Medulla oblongata (tissue), 1 donor: ENCODE results near the gene SFT2D3.
"Not testable (repeated sequence)": the region's sequence is repeated elsewhere in the genome, so short reads cannot be mapped to it uniquely, and the experiment has no call there.

Experiments used
- DNase-seq: peaks from one replicate; pipeline ENCODE4 v3.0.0-alpha.2; 2015; ENCODE audit errors: extremely low spot score

SFT2D3 gene

GRCh38 chr2:127740665-127741288, 39.5 kb downstream of the SFT2D3 start:
- DNase-seq = no peak

- DNase-seq = no peak
These were observed 42.3 kb downstream of the SFT2D3 start for GRCh38 chr2:127743477-127744026.

DNA sequence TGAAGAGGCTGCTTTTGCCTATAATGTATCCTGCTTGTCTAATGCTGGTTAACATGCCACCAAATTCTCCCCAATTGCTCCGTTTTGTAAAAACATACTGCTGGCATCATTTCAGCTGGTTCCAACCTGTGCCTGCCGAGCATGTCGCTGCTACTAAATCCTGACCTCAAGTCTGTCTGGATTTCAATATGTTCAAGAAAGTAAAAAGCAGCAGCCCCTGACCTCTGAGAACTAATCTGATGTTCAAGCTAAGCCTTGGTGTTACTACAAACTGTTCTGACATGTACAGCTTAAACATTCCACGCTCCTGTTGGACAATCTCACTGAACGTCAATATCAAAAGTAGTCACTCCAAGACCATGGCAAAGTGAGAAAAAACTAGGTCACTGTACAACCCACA, 46.3 kb downstream of the SFT2D3 start:
- no peak for DNase-seq

DNA sequence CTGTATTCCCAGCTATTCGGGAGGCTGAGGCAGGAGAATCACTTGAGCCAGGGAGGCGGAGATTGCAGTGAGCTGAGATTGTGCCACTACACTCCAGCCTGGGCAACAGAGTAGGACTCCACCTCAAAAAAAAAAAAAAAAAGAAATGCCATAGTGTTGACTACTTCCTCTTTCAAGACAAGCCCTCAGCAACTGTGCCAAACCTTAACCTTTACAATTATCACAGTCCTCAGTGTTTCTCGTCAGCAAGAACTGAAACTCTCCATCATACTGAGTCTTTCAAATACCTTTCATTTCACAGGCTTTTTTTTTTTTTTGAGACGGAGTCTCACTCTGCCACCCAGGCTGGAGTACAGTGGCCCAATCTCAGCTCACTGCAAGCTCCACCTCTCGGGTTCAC, 48.2 kb downstream of the SFT2D3 start:
- DNase-seq = not testable (repeated sequence)

- no peak for DNase-seq
These were observed 52.1 kb downstream of the SFT2D3 start for GRCh38 chr2:127753374-127753773.

DNA sequence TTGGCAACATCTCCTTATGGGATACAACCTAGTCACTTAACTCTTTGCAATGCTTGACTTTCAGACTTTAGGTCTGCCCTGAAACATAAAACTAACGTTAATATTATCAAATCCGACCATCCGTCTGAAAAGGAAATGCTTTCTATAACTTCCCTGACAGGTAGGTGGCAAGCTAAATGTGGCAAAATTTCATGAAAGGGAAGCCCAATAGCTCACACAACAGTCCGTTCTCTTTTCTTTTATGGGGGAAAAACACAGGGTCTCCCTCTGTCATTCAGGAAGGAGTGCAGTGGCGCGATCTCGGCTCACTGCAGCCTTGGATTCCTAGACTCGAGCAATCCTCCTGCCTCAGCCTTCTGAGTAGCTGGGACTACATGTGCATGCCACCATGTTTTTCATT, 52.9 kb downstream of the SFT2D3 start:
- no peak for DNase-seq
